H1 (cell line): ENCODE measurements around the gene CCDC24. TPM values are rescaled to one million over a fixed set of nuclear protein-coding genes. Genes with fewer than 3 reads are reported as not detected.
A peak's percentile ranks its signal among the peaks of the same experiment; 100 is the strongest.

Source experiments
- ASH2L ChIP-seq: fragments of 200-600, 300-600 bp; sonication (generic); IDR thresholded peaks from one replicate; pipeline ENCODE4 v1.7.1; 2017; ENCODE audit warnings: low read length
- BCL11A ChIP-seq, 2 experiments: IDR thresholded peaks; one replicate each; pipeline ENCODE4 v1.6.1; 2011; ENCODE audit warnings: low read depth in 2 of 2, low read length in 2 of 2, mild to moderate bottlenecking in 2 of 2
- BRCA1 ChIP-seq: IDR thresholded peaks from 2 replicates; pipeline ENCODE4 v1.6.1; 2012; ENCODE audit warnings: low read depth, low read length, improper control_type of control experiment
- CBX5 ChIP-seq: fragments of 300-800, 300-1000 bp; sonication (generic); IDR thresholded peaks from 2 replicates; pipeline ENCODE4 v1.7.1; 2016; ENCODE audit warnings: antibody characterized with exemption, low read length, low read depth
- CBX8 ChIP-seq: fragments of 300-800, 300-1000 bp; sonication (generic); IDR thresholded peaks from 2 replicates; pipeline ENCODE4 v1.7.1; 2016; ENCODE audit warnings: low read depth, low read length, borderline replicate concordance
- CEBPB ChIP-seq: IDR thresholded peaks from 2 replicates; pipeline ENCODE4 v1.6.1; 2012; ENCODE audit warnings: low read depth, low read length
- CHD1 ChIP-seq: IDR thresholded peaks from 2 replicates; pipeline ENCODE4 v1.6.1; 2012; ENCODE audit warnings: low read depth, low read length, improper control_type of control experiment
- CREB1 ChIP-seq: IDR thresholded peaks from 2 replicates; pipeline ENCODE4 v1.6.1; 2012; ENCODE audit warnings: inconsistent platforms
- EGR1 ChIP-seq: IDR thresholded peaks from 2 replicates; pipeline ENCODE4 v1.6.1; 2011; ENCODE audit warnings: low read depth, low read length, borderline replicate concordance
- EP300 ChIP-seq, 2 experiments: IDR thresholded peaks; 1 replicate in 1 of 2; 2 replicates in 1 of 2; pipeline ENCODE4 v1.6.1; 2011 to 2012; ENCODE audit warnings: low read depth in 2 of 2, low read length in 2 of 2, mild to moderate bottlenecking in 2 of 2, borderline replicate concordance in 1 of 2, inconsistent platforms in 1 of 2, moderate library complexity in 1 of 2
- EZH2 ChIP-seq: fragments of 200-600 bp; sonication (generic); IDR thresholded peaks from 2 replicates; pipeline ENCODE4 v1.7.1; 2012; ENCODE audit warnings: low read depth, mild to moderate bottlenecking, moderate library complexity, low read length, inconsistent platforms; ENCODE audit not compliant: severe bottlenecking
- GTF2F1 ChIP-seq: IDR thresholded peaks from 2 replicates; pipeline ENCODE4 v1.6.1; 2012; ENCODE audit warnings: low read depth, low read length, improper control_type of control experiment, borderline replicate concordance
- HDAC2 ChIP-seq, 2 experiments: fragments of 300-600 bp in 1 of 2; sonication (generic) in 1 of 2; IDR thresholded peaks; 2 replicates each; pipeline ENCODE4 v1.6.1; 2011 to 2012; ENCODE audit warnings: low read depth in 2 of 2, low read length in 2 of 2, mild to moderate bottlenecking in 2 of 2, moderate library complexity in 2 of 2, borderline replicate concordance in 1 of 2, inconsistent platforms in 1 of 2
- JUND ChIP-seq: IDR thresholded peaks from 2 replicates; pipeline ENCODE4 v1.6.1; 2011; ENCODE audit warnings: mild to moderate bottlenecking, improper control_type of control experiment, low read length
- KDM4A ChIP-seq: IDR thresholded peaks from one replicate; pipeline ENCODE4 v1.7.1; 2012; ENCODE audit warnings: low read depth, mild to moderate bottlenecking, moderate library complexity, low read length, inconsistent platforms; ENCODE audit not compliant: severe bottlenecking
- KDM5A ChIP-seq: fragments of 200-600 bp; IDR thresholded peaks from 2 replicates; pipeline ENCODE4 v1.7.1; 2012; ENCODE audit warnings: mild to moderate bottlenecking, low read length, inconsistent platforms, mixed read lengths
- PHF8 ChIP-seq: fragments of 200-600 bp; sonication (generic); conservative IDR thresholded peaks from 2 replicates; pipeline ENCODE4 v1.7.1; 2012; ENCODE audit warnings: low read depth, mild to moderate bottlenecking, inconsistent platforms, low read length, moderate library complexity
- POLR2AphosphoS5 ChIP-seq: IDR thresholded peaks from 2 replicates; pipeline ENCODE4 v1.6.1; 2011; ENCODE audit warnings: low read depth, low read length
- RFX5 ChIP-seq: IDR thresholded peaks from 2 replicates; pipeline ENCODE4 v1.6.1; 2011; ENCODE audit warnings: low read depth, low read length, improper control_type of control experiment, borderline replicate concordance
- SAP30 ChIP-seq: fragments of 300-600 bp; sonication (generic); IDR thresholded peaks from 2 replicates; pipeline ENCODE4 v1.7.1; 2012; ENCODE audit warnings: low read length, moderate library complexity, mild to moderate bottlenecking, inconsistent platforms; ENCODE audit not compliant: insufficient read depth, insufficient replicate concordance
- SRF ChIP-seq: IDR thresholded peaks from 2 replicates; pipeline ENCODE4 v1.6.1; 2011; ENCODE audit warnings: mild to moderate bottlenecking, low read depth, low read length, moderate library complexity
- TBP ChIP-seq: IDR thresholded peaks from 2 replicates; pipeline ENCODE4 v1.6.1; 2011; ENCODE audit warnings: low read depth, low read length, improper control_type of control experiment
- YY1 ChIP-seq: IDR thresholded peaks from 2 replicates; pipeline ENCODE4 v1.6.1; 2011; ENCODE audit warnings: low read depth, mild to moderate bottlenecking, low read length
- polyA plus RNA-seq, 7 experiments: library from polyadenylated mRNA; depleted of rRNA in 3 of 7; stranded (reverse) in 5 of 7; unstranded in 2 of 7; fragments of >200 nt in 5 of 7; fragments of 200-250 nt in 2 of 7; gene quantifications; 1 replicate in 5 of 7; 2 replicates in 1 of 7; 4 replicates in 1 of 7; pipeline versions ENCODE4 v1.2.1 to v1.2.3, GENCODE V29; 2011 to 2013; ENCODE audit warnings: missing spikeins in 2 of 7, mixed read lengths in 2 of 7
- total RNA-seq: library from RNA; stranded (reverse); fragmentation: NEBNext Ultra II Directional; extraction: Animal tissue kit (Norgen Biotek cat#: 25700); gene quantifications from 2 replicates; pipeline ENCODE4 v1.2.1, GENCODE V29; 2021
- TF ChIP-seq, protein P1 (sequence below): IDR thresholded peaks from 2 replicates; pipeline ENCODE4 v1.6.1; 2012; ENCODE audit warnings: inconsistent platforms

CCDC24 gene
- total and polyA plus RNA-seq, 2 of the 8 experiments (the other 6 are each of a cell fraction or from before 2014, with no cell fraction given) = 11.2 to 11.4 TPM

DNA sequence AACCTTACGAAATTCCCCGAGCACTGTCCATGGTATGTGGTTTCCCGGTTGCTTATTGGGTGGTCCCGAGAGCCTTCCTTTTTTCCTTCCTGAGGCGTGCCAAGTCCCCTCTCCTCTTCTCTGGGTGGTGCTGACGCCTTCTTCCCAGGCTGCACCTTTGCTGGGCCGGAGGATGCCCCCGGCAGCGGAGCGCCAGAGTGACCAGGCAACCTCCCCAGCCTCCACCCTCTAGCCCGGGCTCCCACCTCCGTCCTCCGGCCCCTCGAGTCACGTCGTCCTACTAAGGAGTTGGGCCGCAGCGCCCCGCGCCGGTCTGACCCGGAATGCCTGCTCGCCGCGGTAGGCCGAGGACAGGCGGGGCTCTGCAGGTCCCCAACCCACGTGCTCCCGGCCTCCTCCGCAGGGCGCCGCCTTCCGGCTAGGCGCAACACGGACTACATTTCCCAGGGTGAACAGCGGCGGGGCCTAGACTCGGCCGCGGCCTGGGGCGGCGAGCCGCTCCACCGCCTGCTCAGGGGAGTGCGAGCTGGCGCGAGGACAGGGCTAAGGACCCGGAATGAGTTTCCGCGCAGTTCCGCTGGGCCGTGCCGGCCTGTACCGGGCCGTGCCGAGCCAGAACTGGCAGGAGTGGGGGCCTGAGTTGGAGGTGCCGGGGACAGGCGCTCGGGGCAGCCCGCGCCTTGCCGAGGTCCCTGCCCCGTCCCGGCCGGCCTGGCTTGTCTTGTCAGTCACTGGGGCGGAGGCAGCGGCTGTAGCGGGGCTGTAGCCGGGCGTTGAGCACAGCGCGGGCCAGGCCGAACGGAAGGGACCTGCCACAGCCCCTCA, 45.0 kb upstream of the CCDC24 start, which contains the start of gene IPO13 (continued):
- TF ChIP-seq EGR1 (no peak), KDM5A (no peak), BCL11A (IDR thresholded peaks at IDR 0.05; ENCODE audit: low read depth in 2 of 2, low read length in 2 of 2) (no peak), ASH2L (peak; percentile 66), HDAC2 (IDR thresholded peaks at IDR 0.05; ENCODE audit: borderline replicate concordance in 1 of 2, low read depth in 2 of 2, low read length in 2 of 2) (peak in 1 of 2 experiments; percentile 56; a peak in 2 of 4 replicates), CEBPB (no peak), BRCA1 (no peak), CBX5 (no peak), SAP30 (peak; percentile 36), TBP (peak; percentile 24; the same call in 1 of the 2 replicates), CBX8 (no peak), SRF (no peak), POLR2AphosphoS5 (peak; percentile 38; the same call in 1 of the 2 replicates), PHF8 (no peak; the same call in 1 of the 2 replicates), CREB1 (peak; percentile 64; the same call in 1 of the 2 replicates), JUND (no peak), GTF2F1 (no peak), KDM4A (peak; percentile 10), CHD1 (no peak), EZH2 (no peak), EP300 (IDR thresholded peaks at IDR 0.05; ENCODE audit: borderline replicate concordance in 1 of 2, low read depth in 2 of 2, low read length in 2 of 2) (no peak), YY1 (no peak), RFX5 (0 out of 2 replicates have a peak, but pooled peaks have one; percentile 3)
- TF ChIP-seq, protein P1, sequence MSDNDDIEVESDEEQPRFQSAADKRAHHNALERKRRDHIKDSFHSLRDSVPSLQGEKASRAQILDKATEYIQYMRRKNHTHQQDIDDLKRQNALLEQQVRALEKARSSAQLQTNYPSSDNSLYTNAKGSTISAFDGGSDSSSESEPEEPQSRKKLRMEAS = peak; percentile 95
